Suppressor macrophage treated with lipopolysaccharide for 1 hour (primary cell): Measurements from ENCODE around the gene C19orf44.
"Not testable (repeated sequence)": the region's sequence is repeated elsewhere in the genome, so short reads cannot be mapped to it uniquely, and the experiment has no call there.

Experiments used
- DNase-seq, 3 donors: peaks; one replicate each; pipeline ENCODE4 v3.0.0-alpha.2; 2020 to 2022

The C19orf44 gene

DNA sequence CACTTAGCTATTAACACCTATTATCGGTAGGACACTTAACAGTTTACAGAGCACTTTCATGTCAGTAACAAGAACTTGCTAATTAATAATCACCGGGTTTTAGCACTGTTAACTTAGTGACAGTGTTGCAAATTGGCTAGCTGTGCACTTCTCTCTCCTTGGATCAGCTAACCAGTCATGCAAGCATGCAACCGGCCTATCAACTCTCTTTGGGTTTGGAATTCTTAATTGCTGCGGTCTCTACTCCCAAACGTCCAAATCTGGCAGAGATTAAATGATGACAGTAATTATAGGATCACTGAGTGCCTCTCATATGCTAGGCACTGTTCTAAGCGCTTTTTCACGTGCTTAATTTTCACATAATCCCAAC, 25.7 kb upstream of the C19orf44 start:
- DNase-seq, result no peak

- DNase-seq, result peak; percentile 32 to 53 (median 49)
These were observed 25.0 kb upstream of the C19orf44 start for GRCh38 chr19:16470911-16471811.

- DNase-seq, result not testable (repeated sequence)
These were observed 23.7 kb upstream of the C19orf44 start for GRCh38 chr19:16472559-16472899.

GRCh38 chr19:16472992-16473391, 23.2 kb upstream of the C19orf44 start:
- DNase-seq, result no peak

GRCh38 chr19:16473875-16474392, 22.3 kb upstream of the C19orf44 start:
- DNase-seq, result no peak

DNA sequence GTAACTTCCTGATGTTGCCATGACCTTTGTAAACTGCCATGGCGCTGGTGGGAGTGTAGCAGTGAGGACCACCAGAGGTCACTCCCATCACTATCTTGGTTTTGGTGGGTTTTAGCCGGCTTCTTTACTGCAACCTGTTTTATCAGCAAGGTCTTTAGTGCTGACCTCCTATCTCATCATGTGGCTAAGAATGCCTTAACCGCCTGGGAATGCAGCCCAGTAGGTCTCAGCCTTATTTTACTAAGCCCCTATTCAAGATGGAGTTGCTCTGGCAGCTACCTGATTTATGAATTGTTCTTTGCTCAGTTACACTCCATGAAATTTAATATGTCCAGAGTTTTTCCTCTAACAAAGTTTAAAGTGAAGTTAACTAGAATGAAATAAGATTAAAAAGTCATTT, 19.8 kb upstream of the C19orf44 start:
- no peak for DNase-seq

DNA sequence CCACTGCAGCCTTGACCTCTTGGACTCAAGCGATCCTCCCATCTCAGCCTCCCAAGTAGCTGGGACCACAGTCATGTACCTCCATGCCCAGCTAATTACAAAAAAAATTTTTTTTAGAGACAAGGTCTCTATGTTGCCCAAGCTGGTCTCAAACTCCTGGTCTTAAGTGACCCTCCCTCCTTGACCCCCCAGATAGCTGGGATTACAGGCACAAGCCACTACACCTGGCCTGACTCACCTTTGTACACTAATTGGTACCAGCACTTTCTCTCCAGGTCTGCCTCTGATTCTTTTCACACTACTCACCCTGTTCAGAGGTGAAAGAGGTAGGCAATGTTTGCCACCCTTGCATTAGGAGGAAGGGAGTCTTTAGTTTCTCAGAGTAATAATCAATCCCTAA, 18.9 kb upstream of the C19orf44 start:
- no peak for DNase-seq

- DNase-seq, result no peak
These were observed 13.4 kb upstream of the C19orf44 start for GRCh38 chr19:16482745-16483144.

DNA sequence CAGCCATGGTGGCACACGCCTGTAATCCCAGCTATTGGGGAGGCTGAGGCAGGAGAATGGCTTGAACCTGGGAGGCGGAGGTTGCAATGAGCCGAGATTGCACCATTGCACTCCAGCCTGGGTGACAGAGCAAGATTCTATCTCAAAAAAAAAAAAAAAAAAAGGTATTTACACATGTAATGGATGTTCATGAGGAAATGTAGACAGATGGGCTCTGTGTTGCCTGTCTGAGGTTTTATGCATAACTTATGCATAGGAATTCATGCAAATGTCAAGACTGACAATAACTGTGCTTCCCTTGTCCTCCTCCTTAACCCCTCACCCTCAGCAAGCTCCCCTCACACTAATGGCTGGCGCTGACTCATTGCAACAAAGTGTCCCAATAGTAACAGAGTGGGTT, 9.7 kb upstream of the C19orf44 start:
- not testable (repeated sequence) for DNase-seq

DNA sequence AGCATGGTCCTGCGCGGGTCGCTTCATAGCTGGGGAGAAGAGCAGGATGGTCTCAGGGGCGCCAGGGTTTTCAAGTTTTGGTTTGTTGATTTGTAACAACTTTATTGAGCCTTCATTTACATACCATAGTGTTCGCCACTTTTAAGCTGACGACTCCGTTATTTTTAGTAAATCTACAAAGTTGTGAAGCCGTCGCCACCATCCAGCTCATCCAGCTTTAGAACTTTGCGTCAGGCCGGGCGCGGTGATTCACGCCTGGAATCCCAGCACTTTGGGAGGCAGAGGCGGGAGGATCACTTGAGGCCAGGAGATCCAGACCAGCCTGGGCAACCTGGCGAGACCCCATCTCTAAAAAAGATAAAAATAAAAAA, 404 bp downstream of the C19orf44 start:
- peak; percentile 10 to 31 (median 14) for DNase-seq

- no peak for DNase-seq
These were observed 848 bp downstream of the C19orf44 start for GRCh38 chr19:16497042-16497441.

- DNase-seq, result no peak
These were observed 1.6 kb downstream of the C19orf44 start for GRCh38 chr19:16497837-16498236.

- no peak for DNase-seq
These were observed 8.1 kb downstream of the C19orf44 start for GRCh38 chr19:16504271-16504670.

GRCh38 chr19:16506161-16506560, 10.0 kb downstream of the C19orf44 start:
- not testable (repeated sequence) for DNase-seq

DNA sequence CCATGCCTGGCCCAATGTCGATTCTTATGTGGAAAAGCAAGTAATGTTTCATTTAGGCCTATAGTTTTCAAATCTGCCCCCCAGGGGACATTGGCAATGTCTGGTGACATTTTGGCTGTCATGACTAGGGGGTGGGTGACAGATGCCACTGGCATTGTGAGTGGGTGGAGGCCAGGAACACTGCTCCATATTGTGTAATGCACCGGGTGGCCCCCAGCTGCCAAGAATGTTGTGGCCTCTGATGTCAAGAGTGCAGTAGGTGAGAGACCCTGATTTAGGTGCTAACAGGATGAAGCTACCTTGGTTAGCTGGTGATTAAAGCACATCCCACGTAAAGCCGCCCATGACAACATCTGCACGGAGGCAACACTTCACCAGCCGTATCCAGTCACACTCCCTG, 10.8 kb downstream of the C19orf44 start:
- no peak for DNase-seq

DNA sequence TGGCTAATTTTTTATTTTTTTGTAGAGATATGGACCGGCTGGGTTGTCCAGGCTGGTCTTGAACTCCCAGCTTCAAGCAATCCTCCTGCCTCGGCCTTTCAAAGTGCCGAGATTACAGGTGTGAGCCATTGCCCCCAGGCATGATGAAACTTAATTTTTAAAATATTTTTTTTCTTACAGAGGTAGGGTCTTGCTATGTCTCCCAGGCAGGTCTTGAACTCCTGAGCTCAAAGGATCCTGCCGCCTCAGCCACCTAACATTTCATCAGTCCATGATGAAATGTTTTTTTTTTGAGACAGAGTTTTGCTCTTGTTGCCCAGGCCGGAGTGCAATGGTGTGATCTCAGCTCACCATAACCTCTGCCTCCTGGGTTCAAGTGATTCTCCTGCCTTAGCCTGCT, 12.4 kb downstream of the C19orf44 start:
- no peak for DNase-seq

DNA sequence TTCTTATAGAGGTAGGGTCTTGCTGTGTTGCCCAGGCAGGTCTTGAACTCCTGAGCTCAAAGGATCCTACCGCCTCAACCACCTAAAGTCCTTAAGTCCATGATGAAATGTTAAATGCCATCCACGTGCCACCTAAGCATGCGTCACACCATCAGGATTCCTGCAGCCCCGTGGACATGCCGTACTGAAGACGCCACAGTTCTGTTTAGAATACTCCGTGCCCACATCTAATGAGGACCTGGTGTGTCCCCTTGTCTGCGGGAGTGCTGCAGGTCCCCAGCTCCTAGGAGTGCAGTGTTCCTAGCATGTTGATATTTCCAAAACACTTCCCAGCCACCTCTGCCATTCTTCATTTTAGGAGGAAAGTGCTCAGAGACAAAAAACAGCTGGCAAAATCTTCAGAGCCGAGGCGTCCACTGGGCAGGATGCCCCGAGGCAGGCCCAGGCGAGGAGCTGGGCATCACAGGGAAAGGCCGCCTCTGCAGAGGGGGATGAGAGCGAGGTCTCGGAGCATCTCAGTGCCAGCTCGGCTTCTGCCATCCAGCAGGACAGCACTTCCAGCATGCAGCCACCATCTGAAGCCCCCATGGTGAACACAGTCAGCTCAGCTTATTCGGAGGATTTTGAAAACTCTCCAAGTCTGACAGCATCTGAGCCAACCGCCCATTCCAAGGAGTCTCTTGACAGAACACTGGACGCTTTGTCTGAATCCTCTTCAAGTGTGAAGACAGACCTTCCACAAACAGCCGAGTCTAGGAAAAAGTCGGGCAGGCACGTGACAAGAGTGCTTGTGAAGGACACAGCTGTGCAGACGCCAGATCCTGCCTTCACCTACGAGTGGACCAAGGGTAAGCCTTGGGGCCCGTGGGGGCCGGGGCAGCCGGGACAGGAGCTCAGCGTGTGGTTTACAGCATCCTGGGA, 13.2 kb downstream of the C19orf44 start:
- DNase-seq, result no peak

- not testable (repeated sequence) for DNase-seq
These were observed 16.4 kb downstream of the C19orf44 start for GRCh38 chr19:16512611-16513010.

DNA sequence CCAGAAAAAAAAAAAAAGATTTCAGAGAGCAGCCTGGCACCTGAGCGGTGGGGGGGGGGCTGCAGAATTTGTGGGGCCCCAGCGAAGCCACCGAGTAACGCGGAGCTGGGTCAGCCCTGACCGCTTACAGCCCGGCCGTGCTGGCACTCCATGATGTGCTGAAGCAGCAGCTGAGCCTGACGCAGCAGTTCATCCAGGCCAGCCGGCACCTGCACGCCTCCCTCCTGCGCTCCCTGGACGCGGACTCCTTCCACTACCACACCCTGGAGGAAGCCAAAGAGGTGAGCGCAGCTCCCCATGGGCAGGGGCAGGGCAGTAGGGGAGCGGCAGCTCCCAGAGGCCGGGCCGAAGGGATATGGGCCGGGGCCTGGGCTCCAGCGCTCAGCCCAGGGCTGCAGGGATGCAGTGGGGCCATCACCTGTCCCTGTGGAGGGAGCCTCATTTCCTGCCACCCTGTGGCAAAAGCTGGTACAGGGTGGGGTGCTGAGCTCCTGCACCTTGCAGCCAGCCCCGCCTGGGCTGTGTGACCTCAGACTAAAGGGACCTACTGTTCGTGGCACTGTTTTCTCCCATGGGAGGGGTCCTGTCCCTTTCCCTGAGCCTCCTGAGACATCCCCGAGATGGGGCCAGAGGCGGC, 18.3 kb downstream of the C19orf44 start:
- no peak for DNase-seq

GRCh38 chr19:16516381-16516780, 20.2 kb downstream of the C19orf44 start:
- DNase-seq, result no peak

DNA sequence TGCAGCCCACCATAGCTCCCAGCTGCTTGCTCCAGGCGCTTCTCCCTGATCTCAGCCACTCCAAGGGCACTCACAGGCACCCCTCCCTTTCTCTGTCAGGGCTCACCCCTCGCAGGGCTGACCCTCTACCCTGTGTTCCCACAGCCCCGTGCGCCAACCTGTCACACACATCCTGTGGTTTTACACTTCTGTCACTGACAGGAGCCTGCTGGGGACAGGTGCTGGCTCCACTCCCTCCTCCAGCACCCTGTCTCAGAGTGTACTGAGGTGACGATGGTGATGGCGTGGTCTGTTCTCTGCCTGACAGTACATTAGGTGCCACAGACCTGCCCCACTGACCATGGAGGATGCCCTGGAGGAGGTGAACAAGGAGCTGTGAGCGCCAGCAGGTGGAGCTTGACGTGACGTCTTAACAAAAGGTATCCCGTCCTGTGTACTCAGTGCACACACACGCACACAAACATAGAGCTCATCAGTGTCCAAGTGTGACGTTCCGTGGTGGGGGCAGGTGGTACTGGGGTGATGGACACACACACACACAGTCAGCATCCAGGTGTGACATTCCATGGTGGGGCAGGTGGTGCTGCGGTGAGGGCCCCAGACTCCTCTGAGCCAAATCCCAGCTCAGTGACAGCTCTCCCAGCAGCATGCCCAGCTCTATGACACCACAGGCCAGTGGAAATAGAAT, 20.9 kb downstream of the C19orf44 start:
- DNase-seq, result no peak

DNA sequence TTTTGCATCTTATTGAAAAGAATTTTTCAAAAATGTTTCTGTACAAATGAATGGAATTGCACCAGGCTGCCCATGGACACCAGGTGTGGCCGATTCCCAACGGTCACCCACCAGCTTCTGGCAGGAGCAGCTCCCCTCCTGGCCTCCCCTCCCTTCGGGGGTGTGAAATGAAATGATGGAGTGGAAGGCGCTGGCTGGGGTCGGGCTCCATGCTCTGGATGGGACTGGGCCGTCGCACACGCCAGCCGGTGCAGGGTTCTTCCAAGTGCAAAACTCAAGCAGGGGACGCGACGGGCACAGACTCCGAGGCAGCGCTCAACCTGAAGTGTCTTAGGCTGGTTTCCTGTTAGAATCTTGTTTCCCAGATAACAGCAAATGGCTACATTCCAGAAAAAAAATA, 21.9 kb downstream of the C19orf44 start:
- DNase-seq, result no peak
